ENCODE data around the gene GFOD2. TPM values are rescaled to one million over a fixed set of nuclear protein-coding genes. Genes with fewer than 3 reads are reported as not detected.

Gene GFOD2
- total and polyA plus RNA-seq, 2 of the 13 experiments (the other 11 are each of a cell fraction or from before 2014, with no cell fraction given): 11.1 to 17.2 TPM

DNA sequence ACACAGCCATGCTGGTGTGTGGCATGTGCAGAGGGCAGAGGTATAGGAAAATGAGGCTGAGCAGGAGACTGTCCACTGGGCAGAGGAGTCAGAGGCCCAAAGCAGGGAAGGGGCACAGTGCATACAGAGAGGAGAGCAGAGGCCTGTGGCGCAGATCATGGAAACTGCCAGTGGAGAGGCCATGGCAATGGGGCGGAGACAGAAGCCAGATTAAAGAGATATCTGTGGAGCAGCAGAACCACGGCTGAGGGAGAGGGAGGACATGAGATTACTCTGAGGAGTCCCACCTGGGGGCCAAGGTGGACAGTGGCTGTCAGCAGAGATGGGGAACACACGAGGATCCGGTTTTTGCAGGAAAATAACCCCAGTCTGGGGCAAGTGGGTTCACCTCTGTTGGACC, 44.0 kb upstream of the GFOD2 start (continued):
- TF ChIP-seq, protein P1, sequence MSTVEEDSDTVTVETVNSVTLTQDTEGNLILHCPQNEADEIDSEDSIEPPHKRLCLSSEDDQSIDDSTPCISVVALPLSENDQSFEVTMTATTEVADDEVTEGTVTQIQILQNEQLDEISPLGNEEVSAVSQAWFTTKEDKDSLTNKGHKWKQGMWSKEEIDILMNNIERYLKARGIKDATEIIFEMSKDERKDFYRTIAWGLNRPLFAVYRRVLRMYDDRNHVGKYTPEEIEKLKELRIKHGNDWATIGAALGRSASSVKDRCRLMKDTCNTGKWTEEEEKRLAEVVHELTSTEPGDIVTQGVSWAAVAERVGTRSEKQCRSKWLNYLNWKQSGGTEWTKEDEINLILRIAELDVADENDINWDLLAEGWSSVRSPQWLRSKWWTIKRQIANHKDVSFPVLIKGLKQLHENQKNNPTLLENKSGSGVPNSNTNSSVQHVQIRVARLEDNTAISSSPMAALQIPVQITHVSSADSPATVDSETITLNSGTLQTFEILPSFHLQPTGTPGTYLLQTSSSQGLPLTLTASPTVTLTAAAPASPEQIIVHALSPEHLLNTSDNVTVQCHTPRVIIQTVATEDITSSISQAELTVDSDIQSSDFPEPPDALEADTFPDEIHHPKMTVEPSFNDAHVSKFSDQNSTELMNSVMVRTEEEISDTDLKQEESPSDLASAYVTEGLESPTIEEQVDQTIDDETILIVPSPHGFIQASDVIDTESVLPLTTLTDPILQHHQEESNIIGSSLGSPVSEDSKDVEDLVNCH (CRISPR knock-in tag; IDR thresholded peaks at IDR 0.05): no peak
- TF ChIP-seq ZNF766 (CRISPR knock-in tag; IDR thresholded peaks at IDR 0.05; ENCODE audit: borderline replicate concordance): no peak
- TF ChIP-seq STAT6 (CRISPR knock-in tag; IDR thresholded peaks at IDR 0.05; ENCODE audit: borderline replicate concordance): no peak
- no peak for TF ChIP-seq USF2 (IDR thresholded peaks at IDR 0.05; ENCODE audit: low read depth, low read length)
- no peak for TF ChIP-seq USF2 (CRISPR knock-in tag; IDR thresholded peaks at IDR 0.05; ENCODE audit: borderline replicate concordance)
- TF ChIP-seq, protein P2, sequence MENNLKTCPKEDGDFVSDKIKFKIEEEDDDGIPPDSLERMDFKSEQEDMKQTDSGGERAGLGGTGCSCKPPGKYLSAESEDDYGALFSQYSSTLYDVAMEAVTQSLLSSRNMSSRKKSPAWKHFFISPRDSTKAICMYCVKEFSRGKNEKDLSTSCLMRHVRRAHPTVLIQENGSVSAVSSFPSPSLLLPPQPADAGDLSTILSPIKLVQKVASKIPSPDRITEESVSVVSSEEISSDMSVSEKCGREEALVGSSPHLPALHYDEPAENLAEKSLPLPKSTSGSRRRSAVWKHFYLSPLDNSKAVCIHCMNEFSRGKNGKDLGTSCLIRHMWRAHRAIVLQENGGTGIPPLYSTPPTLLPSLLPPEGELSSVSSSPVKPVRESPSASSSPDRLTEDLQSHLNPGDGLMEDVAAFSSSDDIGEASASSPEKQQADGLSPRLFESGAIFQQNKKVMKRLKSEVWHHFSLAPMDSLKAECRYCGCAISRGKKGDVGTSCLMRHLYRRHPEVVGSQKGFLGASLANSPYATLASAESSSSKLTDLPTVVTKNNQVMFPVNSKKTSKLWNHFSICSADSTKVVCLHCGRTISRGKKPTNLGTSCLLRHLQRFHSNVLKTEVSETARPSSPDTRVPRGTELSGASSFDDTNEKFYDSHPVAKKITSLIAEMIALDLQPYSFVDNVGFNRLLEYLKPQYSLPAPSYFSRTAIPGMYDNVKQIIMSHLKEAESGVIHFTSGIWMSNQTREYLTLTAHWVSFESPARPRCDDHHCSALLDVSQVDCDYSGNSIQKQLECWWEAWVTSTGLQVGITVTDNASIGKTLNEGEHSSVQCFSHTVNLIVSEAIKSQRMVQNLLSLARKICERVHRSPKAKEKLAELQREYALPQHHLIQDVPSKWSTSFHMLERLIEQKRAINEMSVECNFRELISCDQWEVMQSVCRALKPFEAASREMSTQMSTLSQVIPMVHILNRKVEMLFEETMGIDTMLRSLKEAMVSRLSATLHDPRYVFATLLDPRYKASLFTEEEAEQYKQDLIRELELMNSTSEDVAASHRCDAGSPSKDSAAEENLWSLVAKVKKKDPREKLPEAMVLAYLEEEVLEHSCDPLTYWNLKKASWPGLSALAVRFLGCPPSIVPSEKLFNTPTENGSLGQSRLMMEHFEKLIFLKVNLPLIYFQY (CRISPR knock-in tag; IDR thresholded peaks at IDR 0.05; ENCODE audit: borderline replicate concordance): no peak
- no peak for TF ChIP-seq ZNF205 (CRISPR knock-in tag; IDR thresholded peaks at IDR 0.05)
- no peak for TF ChIP-seq ZNF350 (CRISPR knock-in tag; IDR thresholded peaks at IDR 0.05; ENCODE audit: borderline replicate concordance, low read depth)
